ENCODE measurements around the gene DOHH.

DOHH gene

DNA sequence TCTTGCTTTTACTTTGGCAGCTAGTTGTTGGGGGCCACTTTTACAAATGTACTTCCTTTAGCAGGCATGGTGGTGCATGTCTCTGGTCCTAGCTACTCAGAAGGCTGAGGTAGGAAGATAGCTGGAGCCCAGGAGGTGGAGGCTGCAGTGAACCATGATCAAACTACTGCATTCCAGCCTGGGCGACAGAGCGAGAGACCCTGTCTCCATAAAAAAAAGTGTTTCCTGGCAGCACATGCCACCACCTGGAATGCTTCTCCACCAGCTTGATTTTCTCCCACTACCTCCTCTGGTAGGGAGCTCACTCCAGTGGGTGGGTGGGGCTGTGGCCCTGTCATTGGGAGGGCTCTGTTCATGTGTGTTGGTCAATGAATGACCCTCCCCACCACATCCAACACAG lies 18.2 kb upstream of the DOHH start:
- ChIA-PET CTCF (interaction anchor here (0.6 kb wide), 1 partner anchor 211 kb away, joined by 4 read pairs; no protein-coding TSS in a partner anchor), POLR2A (no interaction called here)
- Histone ChIP-seq H3K27ac (ENCODE audit: extremely low read depth, low read depth, low read length) (no peak overlapping the region), H3K4me1 (ENCODE audit: control insufficient read depth, insufficient read depth, low read length) (peaks cover 4% of the 10 kb centered on the region; the same call in 1 of the 2 replicates), H3K9me3 (ENCODE audit: control insufficient read depth, insufficient read depth, low read depth, low read length) (no peaks in the 10 kb centered on the region), H3K4me3 (ENCODE audit: low read depth, low read length) (no peak overlapping the region), H3K36me3 (ENCODE audit: control insufficient read depth in 2 of 2, insufficient read depth in 1 of 2, low read length in 2 of 2) (peaks cover 5 to 72% of the 10 kb centered on the region in 2 experiments; a peak in 1 of 3 replicates)
- no peak for TF ChIP-seq ZNF530 (tag by site-specific recombination; IDR thresholded peaks at IDR 0.05; ENCODE audit: low read depth)
- TF ChIP-seq FEZF1 (tag by site-specific recombination; IDR thresholded peaks at IDR 0.05): no peak
- TF ChIP-seq TRIM28 (IDR thresholded peaks at IDR 0.05; ENCODE audit: borderline replicate concordance, low read length): no peak
- TF ChIP-seq MEIS1 (CRISPR knock-in tag; IDR thresholded peaks at IDR 0.05; ENCODE audit: borderline replicate concordance): no peak
- no peak for TF ChIP-seq ZNF501 (tag by site-specific recombination; IDR thresholded peaks at IDR 0.05)
- TF ChIP-seq ZNF664 (tag by site-specific recombination; IDR thresholded peaks at IDR 0.05): no peak
- TF ChIP-seq ZNF292 (tag by site-specific recombination; IDR thresholded peaks at IDR 0.05; ENCODE audit: borderline replicate concordance, low read depth): no peak
- TF ChIP-seq ZFP69B (tag by site-specific recombination; IDR thresholded peaks at IDR 0.05): no peak
- no peak for TF ChIP-seq ZNF677 (tag by site-specific recombination; IDR thresholded peaks at IDR 0.05)
- TF ChIP-seq, protein P1, sequence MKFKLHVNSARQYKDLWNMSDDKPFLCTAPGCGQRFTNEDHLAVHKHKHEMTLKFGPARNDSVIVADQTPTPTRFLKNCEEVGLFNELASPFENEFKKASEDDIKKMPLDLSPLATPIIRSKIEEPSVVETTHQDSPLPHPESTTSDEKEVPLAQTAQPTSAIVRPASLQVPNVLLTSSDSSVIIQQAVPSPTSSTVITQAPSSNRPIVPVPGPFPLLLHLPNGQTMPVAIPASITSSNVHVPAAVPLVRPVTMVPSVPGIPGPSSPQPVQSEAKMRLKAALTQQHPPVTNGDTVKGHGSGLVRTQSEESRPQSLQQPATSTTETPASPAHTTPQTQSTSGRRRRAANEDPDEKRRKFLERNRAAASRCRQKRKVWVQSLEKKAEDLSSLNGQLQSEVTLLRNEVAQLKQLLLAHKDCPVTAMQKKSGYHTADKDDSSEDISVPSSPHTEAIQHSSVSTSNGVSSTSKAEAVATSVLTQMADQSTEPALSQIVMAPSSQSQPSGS (tag by site-specific recombination; IDR thresholded peaks at IDR 0.05; ENCODE audit: low read depth): no peak
- no peak for TF ChIP-seq ZNF433 (tag by site-specific recombination; IDR thresholded peaks at IDR 0.05; ENCODE audit: low read depth)
- TF ChIP-seq ZNF280C (tag by site-specific recombination; IDR thresholded peaks at IDR 0.05): no peak

GRCh38 chr19:3518255-3518654 lies 17.8 kb upstream of the DOHH start:
- H3K4me3 ChIP-seq (ENCODE audit: low read depth, low read length): no peak overlapping the region
- H3K27ac ChIP-seq (ENCODE audit: extremely low read depth, low read depth, low read length): no peak overlapping the region
- ChIA-PET CTCF (interaction anchor here (0.6 kb wide), 1 partner anchor 210 kb away, joined by 4 read pairs; no protein-coding TSS in a partner anchor), POLR2A (interaction anchor here (0.7 kb wide), 1 partner anchor 130 kb away, joined by 6 read pairs; no protein-coding TSS in a partner anchor)
- TF ChIP-seq, protein P2, sequence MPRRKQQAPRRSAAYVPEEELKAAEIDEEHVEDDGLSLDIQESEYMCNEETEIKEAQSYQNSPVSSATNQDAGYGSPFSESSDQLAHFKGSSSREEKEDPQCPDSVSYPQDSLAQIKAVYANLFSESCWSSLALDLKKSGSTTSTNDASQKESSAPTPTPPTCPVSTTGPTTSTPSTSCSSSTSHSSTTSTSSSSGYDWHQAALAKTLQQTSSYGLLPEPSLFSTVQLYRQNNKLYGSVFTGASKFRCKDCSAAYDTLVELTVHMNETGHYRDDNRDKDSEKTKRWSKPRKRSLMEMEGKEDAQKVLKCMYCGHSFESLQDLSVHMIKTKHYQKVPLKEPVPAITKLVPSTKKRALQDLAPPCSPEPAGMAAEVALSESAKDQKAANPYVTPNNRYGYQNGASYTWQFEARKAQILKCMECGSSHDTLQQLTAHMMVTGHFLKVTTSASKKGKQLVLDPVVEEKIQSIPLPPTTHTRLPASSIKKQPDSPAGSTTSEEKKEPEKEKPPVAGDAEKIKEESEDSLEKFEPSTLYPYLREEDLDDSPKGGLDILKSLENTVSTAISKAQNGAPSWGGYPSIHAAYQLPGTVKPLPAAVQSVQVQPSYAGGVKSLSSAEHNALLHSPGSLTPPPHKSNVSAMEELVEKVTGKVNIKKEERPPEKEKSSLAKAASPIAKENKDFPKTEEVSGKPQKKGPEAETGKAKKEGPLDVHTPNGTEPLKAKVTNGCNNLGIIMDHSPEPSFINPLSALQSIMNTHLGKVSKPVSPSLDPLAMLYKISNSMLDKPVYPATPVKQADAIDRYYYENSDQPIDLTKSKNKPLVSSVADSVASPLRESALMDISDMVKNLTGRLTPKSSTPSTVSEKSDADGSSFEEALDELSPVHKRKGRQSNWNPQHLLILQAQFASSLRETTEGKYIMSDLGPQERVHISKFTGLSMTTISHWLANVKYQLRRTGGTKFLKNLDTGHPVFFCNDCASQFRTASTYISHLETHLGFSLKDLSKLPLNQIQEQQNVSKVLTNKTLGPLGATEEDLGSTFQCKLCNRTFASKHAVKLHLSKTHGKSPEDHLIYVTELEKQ (tag by site-specific recombination; IDR thresholded peaks at IDR 0.05; ENCODE audit: borderline replicate concordance): no peak
- no peak for TF ChIP-seq ZNF121 (tag by site-specific recombination; IDR thresholded peaks at IDR 0.05)
- TF ChIP-seq ZBTB11 (tag by site-specific recombination; conservative IDR thresholded peaks at IDR 0.05; ENCODE audit: low read depth): no peak
- TF ChIP-seq ZFP69B (tag by site-specific recombination; IDR thresholded peaks at IDR 0.05): peak; percentile 30; the same call in 1 of the 2 replicates
- TF ChIP-seq, protein P3, sequence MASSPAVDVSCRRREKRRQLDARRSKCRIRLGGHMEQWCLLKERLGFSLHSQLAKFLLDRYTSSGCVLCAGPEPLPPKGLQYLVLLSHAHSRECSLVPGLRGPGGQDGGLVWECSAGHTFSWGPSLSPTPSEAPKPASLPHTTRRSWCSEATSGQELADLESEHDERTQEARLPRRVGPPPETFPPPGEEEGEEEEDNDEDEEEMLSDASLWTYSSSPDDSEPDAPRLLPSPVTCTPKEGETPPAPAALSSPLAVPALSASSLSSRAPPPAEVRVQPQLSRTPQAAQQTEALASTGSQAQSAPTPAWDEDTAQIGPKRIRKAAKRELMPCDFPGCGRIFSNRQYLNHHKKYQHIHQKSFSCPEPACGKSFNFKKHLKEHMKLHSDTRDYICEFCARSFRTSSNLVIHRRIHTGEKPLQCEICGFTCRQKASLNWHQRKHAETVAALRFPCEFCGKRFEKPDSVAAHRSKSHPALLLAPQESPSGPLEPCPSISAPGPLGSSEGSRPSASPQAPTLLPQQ (tag by site-specific recombination; IDR thresholded peaks at IDR 0.05): 0 out of 2 replicates have a peak, but pooled peaks have one; percentile 40
- no peaks in the 10 kb centered on the region for H3K9me3 ChIP-seq (ENCODE audit: control insufficient read depth, insufficient read depth, low read depth, low read length)
- H3K4me1 ChIP-seq (ENCODE audit: control insufficient read depth, insufficient read depth, low read length): peaks cover 4% of the 10 kb centered on the region; the same call in 1 of the 2 replicates
- peaks cover 5 to 72% of the 10 kb centered on the region in 2 experiments; a peak in 1 of 3 replicates for H3K36me3 ChIP-seq (ENCODE audit: control insufficient read depth in 2 of 2, insufficient read depth in 1 of 2, low read length in 2 of 2)

All from HEK293 (cell line).